ENCODE results near the gene NDUFA1. TPM values are rescaled to one million over a fixed set of nuclear protein-coding genes. Genes with fewer than 3 reads are reported as not detected.

Gene NDUFA1
- total and polyA plus RNA-seq, 4 donors = 27.4 to 260 (median 63.3) TPM

- TF ChIP-seq GABPA (IDR thresholded peaks at IDR 0.05 in 1 of 2, conservative IDR thresholded peaks at IDR 0.05 in 1 of 2) (no peak), JUND (IDR thresholded peaks at IDR 0.05) (no peak), CTCF (IDR thresholded peaks at IDR 0.05; ENCODE audit: low read depth, low read length, missing input control) (no peak), FOXA1 (IDR thresholded peaks at IDR 0.05) (no peak), RAD21 (IDR thresholded peaks at IDR 0.05) (no peak), SP1 (IDR thresholded peaks at IDR 0.05) (no peak), TAF1 (conservative IDR thresholded peaks at IDR 0.05) (no peak)
- Histone ChIP-seq H3K27me3 (ENCODE audit: control insufficient read depth in 4 of 4, insufficient read depth in 4 of 4, low read length in 3 of 4) (no peaks in the 10 kb centered on the region), H3K27ac (ENCODE audit: low read depth in 1 of 2, low read length in 2 of 2) (no peak overlapping the region), H3K4me1 (ENCODE audit: control insufficient read depth in 4 of 4, insufficient read depth in 4 of 4, low read length in 3 of 4) (no peaks in the 10 kb centered on the region), H3K9me3 (ENCODE audit: control insufficient read depth in 4 of 4, low read length in 3 of 4) (no peaks in the 10 kb centered on the region), H3K9ac (ENCODE audit: low read depth in 1 of 2, low read length in 2 of 2) (no peak overlapping the region), H3K36me3 (ENCODE audit: control insufficient read depth in 4 of 4, insufficient read depth in 3 of 4, low read depth in 1 of 4, low read length in 3 of 4) (peaks cover 0 to 3% (median 0%) of the 10 kb centered on the region in 4 donors), H3K4me3 (ENCODE audit: low read depth in 1 of 3, low read length in 3 of 3) (no peak overlapping the region)
- no peak for DNase-seq (ENCODE audit: low spot score)
- WGBS = 83% methylated on average over 2 of the region's 2 CpGs
Measured at GRCh38 chrX:119878740-119879139, 7.1 kb downstream of the NDUFA1 start.

DNA sequence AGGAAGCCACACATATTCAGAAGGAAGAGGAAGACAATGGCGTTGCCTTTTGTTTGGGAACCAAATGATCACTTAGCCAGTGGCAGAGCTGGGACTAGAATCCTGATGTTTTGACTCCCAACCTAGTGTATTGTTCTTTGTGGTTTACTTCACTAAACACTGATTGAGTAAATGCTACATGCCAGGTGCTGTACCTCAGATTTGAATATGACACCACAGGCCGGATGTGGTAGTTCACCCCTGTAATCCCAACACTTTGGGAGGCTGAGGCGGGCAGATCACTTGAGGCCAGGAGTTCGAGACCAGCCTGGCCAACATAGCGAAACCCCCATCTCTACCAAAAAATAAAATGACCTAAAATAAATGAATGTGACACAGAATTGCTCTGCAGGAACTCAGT is 8.4 kb downstream of the NDUFA1 start:
- no peak overlapping the region for H3K4me3 ChIP-seq (ENCODE audit: low read depth in 1 of 3, low read length in 3 of 3)
- TF ChIP-seq HNF4A (conservative IDR thresholded peaks at IDR 0.05) = no peak

DNA sequence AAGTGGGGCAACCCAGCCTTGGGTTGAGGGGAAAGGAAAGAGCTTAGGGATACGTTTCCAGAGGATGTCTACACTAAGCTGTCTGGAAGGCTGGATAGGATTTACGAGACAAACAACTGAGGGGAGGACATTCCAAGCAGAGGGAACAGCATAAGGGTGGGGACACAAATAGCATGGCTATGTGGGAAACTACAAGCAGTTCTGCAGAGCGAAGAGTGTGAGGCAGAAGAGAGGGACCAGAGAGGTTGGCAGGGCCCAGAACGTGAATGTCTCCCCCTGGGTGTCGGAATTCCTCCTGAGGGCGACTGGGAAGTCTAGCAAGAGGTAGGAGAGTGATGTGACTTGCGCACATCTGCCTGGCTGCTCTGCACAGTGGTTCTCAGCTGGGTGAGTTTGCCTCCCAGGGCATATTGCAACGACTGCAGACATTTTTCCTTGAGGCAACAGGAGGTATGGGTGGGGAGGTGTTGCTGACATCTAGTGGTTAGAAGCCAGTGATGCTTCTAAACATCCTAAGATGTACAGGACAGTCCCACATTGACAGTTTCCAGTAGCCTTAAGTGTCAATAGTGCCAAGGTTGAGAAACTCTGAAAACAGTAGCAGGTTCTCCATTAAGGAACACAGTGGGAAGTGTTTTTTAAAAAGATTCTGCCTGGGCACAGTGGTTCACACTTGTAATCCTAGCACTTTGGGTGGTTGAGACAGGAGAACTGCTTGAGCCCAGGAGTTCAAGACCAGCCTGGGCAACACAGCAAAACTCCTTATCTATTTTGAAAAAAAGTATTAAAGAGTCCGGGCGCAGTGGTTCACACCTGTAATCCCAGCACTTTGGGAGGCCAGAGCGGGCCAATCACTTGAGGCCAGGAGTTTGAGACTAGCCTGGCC is 9.2 kb downstream of the NDUFA1 start:
- WGBS = 65% methylated on average over 11 of the region's 11 CpGs
- peaks cover 0 to 3% (median 0%) of the 10 kb centered on the region in 4 donors for H3K36me3 ChIP-seq (ENCODE audit: control insufficient read depth in 4 of 4, insufficient read depth in 3 of 4, low read depth in 1 of 4, low read length in 3 of 4)
- H3K9ac ChIP-seq (ENCODE audit: low read depth in 1 of 2, low read length in 2 of 2) = no peak overlapping the region
- no peak for DNase-seq (ENCODE audit: low spot score)
- no peak overlapping the region for H3K4me3 ChIP-seq (ENCODE audit: low read depth in 1 of 3, low read length in 3 of 3)
- TF ChIP-seq RAD21 (IDR thresholded peaks at IDR 0.05) (peak; percentile 76 to 87), CTCF (IDR thresholded peaks at IDR 0.05; ENCODE audit: low read depth, low read length, missing input control) (peak; percentile 57), SP1 (IDR thresholded peaks at IDR 0.05) (no peak)
- no peaks in the 10 kb centered on the region for H3K27me3 ChIP-seq (ENCODE audit: control insufficient read depth in 4 of 4, insufficient read depth in 4 of 4, low read length in 3 of 4)
- H3K4me1 ChIP-seq (ENCODE audit: control insufficient read depth in 4 of 4, insufficient read depth in 4 of 4, low read length in 3 of 4) = no peaks in the 10 kb centered on the region
- no peak overlapping the region for H3K27ac ChIP-seq (ENCODE audit: low read depth in 1 of 2, low read length in 2 of 2)
- H3K9me3 ChIP-seq (ENCODE audit: control insufficient read depth in 4 of 4, low read length in 3 of 4) = no peaks in the 10 kb centered on the region

More for the DNA sequence above, 8.4 kb downstream of the NDUFA1 start:
- Histone ChIP-seq H3K36me3 (ENCODE audit: control insufficient read depth in 4 of 4, insufficient read depth in 3 of 4, low read depth in 1 of 4, low read length in 3 of 4) (peaks cover 0 to 3% (median 0%) of the 10 kb centered on the region in 4 donors), H3K4me1 (ENCODE audit: control insufficient read depth in 4 of 4, insufficient read depth in 4 of 4, low read length in 3 of 4) (no peaks in the 10 kb centered on the region), H3K27ac (ENCODE audit: low read depth in 1 of 2, low read length in 2 of 2) (no peak overlapping the region), H3K9me3 (ENCODE audit: control insufficient read depth in 4 of 4, low read length in 3 of 4) (no peaks in the 10 kb centered on the region), H3K27me3 (ENCODE audit: control insufficient read depth in 4 of 4, insufficient read depth in 4 of 4, low read length in 3 of 4) (no peaks in the 10 kb centered on the region), H3K9ac (ENCODE audit: low read depth in 1 of 2, low read length in 2 of 2) (no peak overlapping the region)
- 86% methylated on average over 5 of the region's 5 CpGs for WGBS
- no peak for DNase-seq (ENCODE audit: low spot score)

Measured in liver (tissue), 9 donors.